IPS-15b (cell line): Measurements from ENCODE around the gene KCNIP4.

ENCODE experiments used
- H3K27me3 ChIP-seq: one replicate; pipeline ENCODE4 v1.6.1; 2013; ENCODE audit warnings: low read length; ENCODE audit not compliant: control insufficient read depth, insufficient read depth
- H3K36me3 ChIP-seq: one replicate; pipeline ENCODE4 v1.6.1; 2013; ENCODE audit warnings: low read length; ENCODE audit not compliant: control insufficient read depth, insufficient read depth
- H3K4me1 ChIP-seq: one replicate; pipeline ENCODE4 v1.6.1; 2013; ENCODE audit warnings: mild to moderate bottlenecking, low read length; ENCODE audit not compliant: control insufficient read depth, insufficient read depth
- H3K4me3 ChIP-seq: one replicate; pipeline ENCODE4 v1.5.1; 2013; ENCODE audit warnings: low read depth, low read length
- H3K9ac ChIP-seq: one replicate; pipeline ENCODE4 v1.6.1; 2013; ENCODE audit warnings: low read depth, mild to moderate bottlenecking, low read length
- H3K9me3 ChIP-seq: one replicate; pipeline ENCODE4 v1.6.1; 2013; ENCODE audit warnings: mild to moderate bottlenecking, low read length; ENCODE audit not compliant: control insufficient read depth, insufficient read depth

Gene KCNIP4

GRCh38 chr4:20857081-20857480, 1091.5 kb downstream of the KCNIP4 start:
- Histone ChIP-seq H3K4me1 (no peaks in the 10 kb centered on the region), H3K4me3 (no peak overlapping the region), H3K27me3 (no peaks in the 10 kb centered on the region), H3K36me3 (no peaks in the 10 kb centered on the region), H3K9me3 (no peaks in the 10 kb centered on the region), H3K9ac (no peak overlapping the region)

GRCh38 chr4:20847124-20847747, 1101.3 kb downstream of the KCNIP4 start:
- H3K4me3 ChIP-seq = no peak overlapping the region
- H3K36me3 ChIP-seq = no peaks in the 10 kb centered on the region
- no peaks in the 10 kb centered on the region for H3K9me3 ChIP-seq
- H3K27me3 ChIP-seq = no peaks in the 10 kb centered on the region
- no peaks in the 10 kb centered on the region for H3K4me1 ChIP-seq
- no peak overlapping the region for H3K9ac ChIP-seq

- no peaks in the 10 kb centered on the region for H3K36me3 ChIP-seq
- H3K9me3 ChIP-seq = no peaks in the 10 kb centered on the region
- H3K9ac ChIP-seq = no peak overlapping the region
- H3K4me1 ChIP-seq = no peaks in the 10 kb centered on the region
- no peak overlapping the region for H3K4me3 ChIP-seq
- H3K27me3 ChIP-seq = no peaks in the 10 kb centered on the region
Measured at GRCh38 chr4:20844311-20844710, 1104.3 kb downstream of the KCNIP4 start.

- H3K9ac ChIP-seq = no peak overlapping the region
- H3K4me1 ChIP-seq = no peaks in the 10 kb centered on the region
- no peaks in the 10 kb centered on the region for H3K36me3 ChIP-seq
- no peaks in the 10 kb centered on the region for H3K27me3 ChIP-seq
- H3K4me3 ChIP-seq = no peak overlapping the region
- no peaks in the 10 kb centered on the region for H3K9me3 ChIP-seq
Measured at GRCh38 chr4:20840648-20841190, 1107.9 kb downstream of the KCNIP4 start.

DNA sequence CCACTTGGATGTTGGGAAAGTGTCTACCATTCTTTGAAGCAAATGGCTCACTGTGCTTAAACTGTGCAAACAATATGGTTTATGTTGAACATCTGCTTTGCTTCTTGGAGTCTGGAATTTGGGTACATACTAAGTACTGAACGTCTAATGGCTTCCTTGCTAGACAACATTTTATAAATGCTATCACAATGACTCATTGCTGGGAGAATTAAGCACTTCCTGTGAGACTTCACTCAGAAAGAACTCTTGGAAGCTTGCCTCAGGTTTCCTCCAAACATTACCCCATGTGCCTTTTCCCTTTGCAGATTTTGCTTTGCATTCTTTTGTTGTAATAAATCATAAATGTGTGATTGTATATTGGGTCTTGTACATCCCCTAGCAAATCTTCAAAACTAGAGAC, 1108.6 kb downstream of the KCNIP4 start:
- H3K9me3 ChIP-seq = no peaks in the 10 kb centered on the region

DNA sequence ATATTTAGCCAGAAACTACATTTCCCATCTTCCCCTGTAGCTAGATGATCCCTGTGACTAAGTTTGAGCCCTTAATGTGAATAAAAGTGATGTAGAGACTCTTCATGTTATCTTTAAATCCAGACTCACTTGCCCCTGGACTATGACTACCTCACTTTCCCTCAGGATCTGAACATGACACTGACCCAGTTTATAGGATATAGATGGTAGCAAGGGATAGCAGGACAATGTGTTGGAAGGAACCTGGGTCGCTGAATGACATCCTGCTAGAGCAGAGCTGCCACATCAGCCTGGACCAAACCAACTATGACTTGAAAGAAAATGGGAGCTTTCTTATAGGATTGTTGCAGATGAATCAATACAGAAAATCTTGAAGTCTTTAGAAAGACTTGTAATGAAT, 1110.1 kb downstream of the KCNIP4 start:
- no peak overlapping the region for H3K9ac ChIP-seq
- no peak overlapping the region for H3K4me3 ChIP-seq

More for the DNA sequence above, 1108.6 kb downstream of the KCNIP4 start:
- H3K36me3 ChIP-seq = no peaks in the 10 kb centered on the region
- H3K27me3 ChIP-seq = no peaks in the 10 kb centered on the region
- no peaks in the 10 kb centered on the region for H3K4me1 ChIP-seq
- no peak overlapping the region for H3K4me3 ChIP-seq
- H3K9ac ChIP-seq = no peak overlapping the region

DNA sequence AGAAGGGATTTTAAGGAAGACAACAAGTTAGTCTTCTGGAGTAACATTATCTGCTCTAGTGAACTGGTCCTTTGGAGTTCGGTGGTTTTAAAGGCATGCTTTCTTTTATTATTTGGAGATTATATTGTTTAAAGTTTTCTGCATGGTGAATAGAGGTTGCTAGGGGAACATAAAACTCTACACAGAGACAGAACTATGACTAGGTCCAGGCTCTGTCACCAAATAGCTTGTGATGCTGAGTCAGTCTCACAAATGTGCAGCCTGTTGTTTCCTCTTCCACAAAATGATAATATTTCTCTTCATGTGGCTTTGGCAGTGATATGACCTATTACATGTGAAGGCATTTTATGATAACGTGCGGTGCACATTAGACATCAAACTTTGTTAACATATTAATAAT, 1115.7 kb downstream of the KCNIP4 start:
- Histone ChIP-seq H3K9me3 (no peaks in the 10 kb centered on the region), H3K4me1 (no peaks in the 10 kb centered on the region), H3K9ac (no peak overlapping the region), H3K27me3 (no peaks in the 10 kb centered on the region), H3K4me3 (no peak overlapping the region), H3K36me3 (no peaks in the 10 kb centered on the region)

More for the DNA sequence above, 1110.1 kb downstream of the KCNIP4 start:
- no peaks in the 10 kb centered on the region for H3K9me3 ChIP-seq
- no peaks in the 10 kb centered on the region for H3K36me3 ChIP-seq
- no peaks in the 10 kb centered on the region for H3K4me1 ChIP-seq
- H3K27me3 ChIP-seq = no peaks in the 10 kb centered on the region

- H3K9ac ChIP-seq = no peak overlapping the region
- no peaks in the 10 kb centered on the region for H3K4me1 ChIP-seq
- no peak overlapping the region for H3K4me3 ChIP-seq
- no peaks in the 10 kb centered on the region for H3K36me3 ChIP-seq
- no peaks in the 10 kb centered on the region for H3K9me3 ChIP-seq
- no peaks in the 10 kb centered on the region for H3K27me3 ChIP-seq
Measured at GRCh38 chr4:20831746-20832145, 1116.8 kb downstream of the KCNIP4 start.

DNA sequence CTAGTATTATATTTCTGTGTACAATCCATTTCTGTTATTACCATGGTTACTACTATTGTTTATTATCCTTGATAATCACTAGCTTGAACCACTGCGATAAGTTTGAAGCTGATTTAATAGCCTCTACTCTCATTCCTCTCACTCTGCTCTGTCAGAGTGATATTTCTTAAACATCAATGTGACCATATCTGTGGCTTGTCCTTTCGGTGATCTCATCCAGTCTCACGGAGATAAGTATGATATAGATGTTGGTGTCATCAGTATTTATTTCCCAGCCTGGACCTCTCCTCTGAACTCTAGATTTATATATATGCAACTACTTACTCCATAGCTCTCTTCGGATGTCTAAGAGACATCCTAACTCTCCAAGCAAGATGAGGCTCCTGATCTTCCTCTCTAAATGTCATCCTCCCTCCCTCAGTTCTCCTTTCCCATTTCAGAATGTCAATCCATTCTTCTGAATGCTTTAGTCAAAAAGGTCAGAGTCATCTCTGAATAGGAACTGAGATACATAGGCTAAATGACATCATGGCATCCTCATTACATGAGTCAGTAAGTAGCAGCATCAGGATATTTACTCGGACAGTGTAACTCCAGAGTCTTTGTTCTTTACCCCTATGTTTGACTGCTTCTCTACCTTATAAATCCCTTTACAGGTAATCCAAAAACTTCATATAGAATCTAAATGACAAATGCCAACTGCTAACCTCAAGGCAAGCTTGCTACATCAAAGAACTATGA, 1118.8 kb downstream of the KCNIP4 start:
- Histone ChIP-seq H3K9me3 (no peaks in the 10 kb centered on the region), H3K4me3 (no peak overlapping the region), H3K9ac (no peak overlapping the region), H3K36me3 (no peaks in the 10 kb centered on the region), H3K27me3 (no peaks in the 10 kb centered on the region), H3K4me1 (no peaks in the 10 kb centered on the region)

- no peaks in the 10 kb centered on the region for H3K9me3 ChIP-seq
- H3K36me3 ChIP-seq = no peaks in the 10 kb centered on the region
- H3K4me1 ChIP-seq = no peaks in the 10 kb centered on the region
- no peaks in the 10 kb centered on the region for H3K27me3 ChIP-seq
- no peak overlapping the region for H3K4me3 ChIP-seq
- no peak overlapping the region for H3K9ac ChIP-seq
Measured at GRCh38 chr4:20825505-20825904, 1123.1 kb downstream of the KCNIP4 start.

- H3K9me3 ChIP-seq = no peaks in the 10 kb centered on the region
Measured at GRCh38 chr4:20816287-20816686, 1132.3 kb downstream of the KCNIP4 start.

GRCh38 chr4:20813700-20814099, 1134.9 kb downstream of the KCNIP4 start:
- Histone ChIP-seq H3K4me1 (peaks cover 4% of the 10 kb centered on the region), H3K27me3 (no peaks in the 10 kb centered on the region), H3K9me3 (no peaks in the 10 kb centered on the region), H3K36me3 (no peaks in the 10 kb centered on the region), H3K4me3 (no peak overlapping the region), H3K9ac (no peak overlapping the region)

More at GRCh38 chr4:20816287-20816686, 1132.3 kb downstream of the KCNIP4 start:
- no peaks in the 10 kb centered on the region for H3K27me3 ChIP-seq
- no peaks in the 10 kb centered on the region for H3K36me3 ChIP-seq
- H3K9ac ChIP-seq = no peak overlapping the region
- H3K4me1 ChIP-seq = no peaks in the 10 kb centered on the region
- H3K4me3 ChIP-seq = no peak overlapping the region
